GM21360 (cell line): ENCODE results near the gene TMEM92.
"Not testable (repeated sequence)": the region's sequence is repeated elsewhere in the genome, so short reads cannot be mapped to it uniquely, and the experiment has no call there.

Experiments
- ATAC-seq: cut with Tn5 transposase; IDR thresholded peaks from one replicate; pipeline ENCODE4 v1.9.1; 2021; ENCODE audit warnings: mild to moderate bottlenecking, moderate library complexity; ENCODE audit not compliant: unreplicated experiment

Gene TMEM92

DNA sequence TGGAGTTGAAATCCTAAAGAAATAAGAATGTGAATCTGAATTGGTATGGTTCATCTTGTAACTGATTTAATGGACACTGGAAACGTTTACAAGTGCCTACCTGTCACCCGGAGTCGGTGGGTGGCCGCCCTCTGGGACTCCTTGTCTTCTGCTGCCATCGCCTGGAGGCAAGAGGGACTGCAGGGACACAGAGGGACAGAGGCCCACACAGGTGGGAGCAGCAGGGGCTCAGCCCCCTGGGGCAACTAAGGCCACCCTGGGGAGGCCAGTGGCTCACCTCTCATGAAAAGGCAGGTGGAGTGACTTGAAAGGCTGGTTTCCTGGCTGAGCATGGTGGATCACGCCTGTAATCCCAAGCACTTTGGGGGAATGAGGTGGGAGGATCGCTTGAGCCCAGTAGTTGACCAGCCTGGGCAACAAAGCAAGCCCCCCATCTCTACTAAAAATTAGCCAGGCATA is 23.2 kb downstream of the TMEM92 start:
- ATAC-seq: no peak

GRCh38 chr17:50298018-50298417 is 23.8 kb downstream of the TMEM92 start:
- no peak for ATAC-seq

- no peak for ATAC-seq
Measured at GRCh38 chr17:50299776-50300175, 25.5 kb downstream of the TMEM92 start.

DNA sequence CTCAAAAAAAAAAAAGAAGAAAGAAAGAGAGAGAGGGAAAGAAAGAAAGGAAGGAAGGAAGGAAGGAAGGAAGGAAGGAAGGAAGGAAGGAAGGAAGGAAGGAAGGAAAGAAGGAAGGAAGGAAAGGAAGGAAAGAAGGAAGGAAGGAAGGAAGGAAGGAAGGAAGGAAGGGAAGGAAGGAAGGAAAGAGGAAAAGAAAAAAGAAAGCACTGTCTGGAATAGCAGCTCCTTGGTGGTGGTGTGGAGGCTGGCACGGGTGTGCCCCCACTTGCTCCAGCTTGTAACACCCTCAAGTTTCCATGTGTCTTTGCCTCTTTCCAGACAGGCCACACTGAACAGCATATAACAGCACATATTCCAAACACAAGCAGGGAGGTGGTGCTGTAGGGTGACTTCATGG is 26.6 kb downstream of the TMEM92 start:
- ATAC-seq: not testable (repeated sequence)

DNA sequence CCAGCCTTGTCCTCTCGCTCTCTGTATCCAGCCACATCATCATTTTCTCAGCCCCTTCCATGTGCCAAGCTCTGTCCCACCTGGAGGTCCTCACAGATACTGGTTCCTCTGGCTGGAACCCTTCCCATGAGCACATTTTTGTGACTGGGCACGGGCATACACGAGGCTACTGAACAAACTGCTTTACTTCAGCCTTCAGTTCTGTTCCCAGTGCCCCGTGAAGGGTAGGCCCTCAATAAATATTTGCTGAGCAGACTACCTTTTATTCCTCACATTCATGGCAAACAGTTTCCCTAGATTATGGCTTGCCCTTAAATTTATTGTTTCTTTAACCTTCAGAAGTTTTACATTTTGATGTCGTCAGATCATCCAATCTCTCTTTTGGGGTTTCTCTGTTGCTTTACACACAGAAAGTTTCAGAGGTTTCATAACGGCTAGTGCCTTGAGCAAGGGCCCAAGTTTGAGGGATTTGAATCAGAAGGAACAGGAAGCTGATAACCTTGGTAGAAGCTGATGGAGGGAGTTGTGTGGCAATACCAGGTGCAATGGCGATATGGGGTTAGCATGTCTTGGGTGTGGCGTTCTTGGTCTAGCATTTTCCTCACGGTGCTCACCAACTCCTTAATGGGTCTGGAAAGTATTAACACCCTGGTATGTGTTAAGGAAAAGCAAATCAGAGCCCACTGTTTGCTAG is 27.8 kb downstream of the TMEM92 start:
- ATAC-seq: no peak

DNA sequence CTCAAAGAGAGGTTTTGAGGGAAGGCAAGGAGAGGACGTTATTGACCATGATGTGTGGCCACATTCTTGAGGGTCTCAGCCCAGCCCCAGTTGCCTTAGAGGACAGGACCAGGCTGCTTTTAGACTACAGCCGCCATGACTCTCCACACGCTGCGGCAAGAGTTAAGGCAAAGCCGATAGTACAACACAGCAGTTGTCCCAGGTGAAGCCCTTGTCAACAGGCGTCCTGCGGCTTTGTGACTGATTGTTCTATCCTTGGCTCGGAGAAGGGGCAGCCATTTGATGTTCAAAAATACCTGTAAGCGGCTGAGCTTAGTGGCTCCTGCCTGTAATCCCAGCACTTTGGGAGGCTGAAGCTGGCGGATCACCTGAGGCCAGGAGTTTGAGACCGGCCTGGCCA is 28.8 kb downstream of the TMEM92 start:
- ATAC-seq: no peak

DNA sequence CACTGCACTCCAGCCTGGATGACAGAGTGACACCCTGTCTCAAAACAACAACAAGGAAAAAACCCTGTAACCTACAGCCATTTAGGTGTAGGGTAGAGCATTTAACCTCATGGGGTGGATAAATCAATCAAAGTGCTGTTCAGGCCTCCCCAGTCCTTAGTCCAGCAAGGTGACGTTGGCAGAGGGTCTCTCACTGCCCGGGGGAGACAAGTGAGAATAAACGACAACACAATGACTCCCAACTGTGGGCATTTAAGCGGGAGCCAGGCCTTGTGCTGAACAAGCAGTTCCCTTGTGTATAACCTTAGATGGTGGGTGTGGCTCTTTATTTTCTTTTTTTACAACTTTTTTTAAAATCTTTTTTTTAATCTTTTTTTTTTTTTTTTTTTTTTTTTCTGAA is 29.3 kb downstream of the TMEM92 start:
- ATAC-seq: no peak

- ATAC-seq: no peak
Measured at GRCh38 chr17:50304781-50305404, 30.6 kb downstream of the TMEM92 start.

DNA sequence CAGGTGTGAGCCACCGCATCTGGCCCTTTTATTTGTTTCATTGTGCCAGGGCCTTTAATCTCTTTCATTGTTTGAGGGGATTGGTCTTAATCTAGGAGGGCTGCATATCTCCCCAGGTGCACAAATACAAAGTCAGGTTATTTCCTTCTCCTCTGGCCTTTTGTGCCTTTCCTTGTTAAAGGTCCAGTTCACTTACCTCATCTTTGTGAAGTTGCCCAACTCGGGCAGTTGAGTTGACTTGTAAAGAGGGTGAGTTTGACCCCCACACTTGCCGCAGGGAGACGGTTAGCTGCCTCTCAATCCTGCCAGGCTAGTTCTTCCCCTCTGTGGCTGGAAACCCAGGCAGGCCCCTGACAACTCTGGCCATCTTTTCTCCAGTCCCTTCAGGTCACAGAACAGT is 33.4 kb downstream of the TMEM92 start:
- no peak for ATAC-seq

- ATAC-seq: no peak
Measured at GRCh38 chr17:50308666-50309065, 34.4 kb downstream of the TMEM92 start.

DNA sequence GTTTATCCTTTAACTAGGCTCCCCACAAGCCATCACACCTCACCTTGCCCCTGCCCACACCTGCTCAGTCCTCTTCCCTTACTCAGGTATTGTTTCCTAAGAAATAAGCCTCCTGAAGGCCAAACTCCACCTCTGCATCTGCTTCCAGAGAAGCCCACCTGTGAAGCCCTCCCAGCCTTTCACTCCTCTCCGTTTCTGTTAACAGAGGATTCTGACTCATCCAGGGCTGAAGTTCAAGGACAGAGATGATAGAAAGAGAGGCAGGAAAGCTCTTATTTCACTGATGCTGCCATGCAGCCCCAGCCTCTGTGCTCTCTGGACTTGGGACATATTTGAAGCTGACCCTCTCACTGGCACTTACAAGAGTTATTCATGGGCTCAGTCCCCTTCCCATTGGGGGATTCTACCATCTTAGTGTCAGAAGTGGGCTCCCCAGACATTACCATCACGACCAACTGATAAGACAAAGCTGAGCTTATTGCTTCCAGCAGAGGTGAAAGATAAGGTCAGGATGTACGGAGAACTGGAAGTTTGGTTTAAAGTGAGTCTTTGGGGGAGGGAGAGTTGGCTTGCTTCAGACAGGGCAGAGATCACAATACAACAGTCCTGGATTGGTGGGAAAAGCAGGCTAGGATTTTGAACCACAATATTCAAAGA is 36.3 kb downstream of the TMEM92 start:
- ATAC-seq: no peak

GRCh38 chr17:50311112-50311460 is 36.8 kb downstream of the TMEM92 start:
- no peak for ATAC-seq

- ATAC-seq: no peak
Measured at GRCh38 chr17:50311483-50311882, 37.2 kb downstream of the TMEM92 start.

GRCh38 chr17:50312308-50312707 is 38.0 kb downstream of the TMEM92 start:
- no peak for ATAC-seq

- ATAC-seq: no peak
Measured at GRCh38 chr17:50314456-50315011, 40.3 kb downstream of the TMEM92 start.

- ATAC-seq: no peak
Measured at GRCh38 chr17:50316016-50316587, 41.8 kb downstream of the TMEM92 start.

GRCh38 chr17:50316660-50317059 is 42.4 kb downstream of the TMEM92 start:
- not testable (repeated sequence) for ATAC-seq

GRCh38 chr17:50317121-50317520 is 42.9 kb downstream of the TMEM92 start:
- no peak for ATAC-seq

DNA sequence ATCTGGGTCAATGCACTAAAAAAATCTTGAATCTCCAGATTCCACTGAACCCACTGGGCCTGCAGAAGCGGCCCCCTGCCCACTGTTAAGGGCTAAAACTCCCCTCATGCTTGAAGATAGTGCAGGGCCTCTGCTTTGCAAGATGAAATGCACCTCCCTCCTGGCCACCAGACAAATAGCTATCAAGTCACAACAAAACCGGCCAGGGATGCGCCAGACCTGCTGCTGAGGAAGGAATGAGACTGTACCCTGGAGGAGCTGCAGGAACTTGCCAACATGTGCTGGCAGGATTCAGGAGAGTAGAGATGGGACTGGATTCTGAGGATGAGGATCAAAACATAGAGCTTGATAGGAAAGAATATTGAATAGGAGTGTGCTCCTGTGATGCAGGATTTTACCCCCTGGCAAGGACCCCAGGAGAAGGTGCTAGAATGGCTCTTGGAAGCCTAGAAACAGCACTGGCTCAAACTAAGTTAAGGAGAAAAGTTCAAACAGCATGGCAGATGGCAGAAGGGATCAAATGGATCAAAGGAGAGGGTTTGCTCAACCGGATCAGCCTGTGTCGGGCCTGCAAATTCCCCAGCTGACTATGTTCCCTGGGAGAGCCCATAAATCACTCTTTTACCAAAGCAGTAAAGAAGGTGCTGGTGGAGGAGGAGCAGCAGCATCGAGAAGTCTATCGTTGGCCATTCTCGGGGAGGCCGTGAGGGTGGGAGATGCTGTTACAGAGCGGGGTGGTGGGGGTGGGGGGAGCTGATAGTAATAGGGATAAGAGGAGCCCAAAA is 44.4 kb downstream of the TMEM92 start:
- no peak for ATAC-seq

- ATAC-seq: no peak
Measured at GRCh38 chr17:50319306-50320004, 45.2 kb downstream of the TMEM92 start.
